GM23248 (cell line): Measurements from ENCODE around the gene TUBB3. TPM values are rescaled to one million over a fixed set of nuclear protein-coding genes. Genes with fewer than 3 reads are reported as not detected.

Source experiments
- DNase-seq: peaks from one replicate; pipeline ENCODE4 v3.0.0-alpha.2; 2015
- H2AFZ ChIP-seq: fragments of 200-600 bp; sonication (generic); 2 replicates; pipeline ENCODE4 v1.6.1; 2016; ENCODE audit warnings: antibody characterized with exemption
- H3F3A ChIP-seq: fragments of 200-600 bp; sonication (generic); 2 replicates; pipeline ENCODE4 v1.6.1; 2016; ENCODE audit warnings: mild to moderate bottlenecking, antibody characterized with exemption, mixed run types; ENCODE audit not compliant: insufficient read depth
- H3K27ac ChIP-seq: fragments of 200-600 bp; sonication (generic); 2 replicates; pipeline ENCODE4 v1.5.1; 2016; ENCODE audit warnings: mild to moderate bottlenecking
- H3K27me3 ChIP-seq: fragments of 200-600 bp; sonication (generic); replicated peaks from 2 replicates; pipeline ENCODE4 v1.6.1; 2016; ENCODE audit warnings: mild to moderate bottlenecking; ENCODE audit not compliant: insufficient read depth
- H3K36me3 ChIP-seq: fragments of 200-600 bp; sonication (generic); 2 replicates; pipeline ENCODE4 v1.6.1; 2016; ENCODE audit warnings: low read depth, mild to moderate bottlenecking
- H3K4me1 ChIP-seq: fragments of 200-600 bp; sonication (generic); 2 replicates; pipeline ENCODE4 v1.6.1; 2016; ENCODE audit warnings: mild to moderate bottlenecking; ENCODE audit not compliant: insufficient read depth
- H3K4me2 ChIP-seq: fragments of 200-600 bp; sonication (generic); one replicate; pipeline ENCODE4 v1.6.1; 2016; ENCODE audit warnings: mild to moderate bottlenecking; ENCODE audit not compliant: unreplicated experiment
- H3K4me3 ChIP-seq: fragments of 200-600 bp; sonication (generic); 2 replicates; pipeline ENCODE4 v1.5.1; 2016; ENCODE audit warnings: mild to moderate bottlenecking
- H3K79me2 ChIP-seq: fragments of 200-600 bp; sonication (generic); 2 replicates; pipeline ENCODE4 v1.6.1; 2016; ENCODE audit warnings: mild to moderate bottlenecking; ENCODE audit not compliant: insufficient read depth
- H3K9ac ChIP-seq: fragments of 200-600 bp; sonication (generic); 2 replicates; pipeline ENCODE4 v1.6.1; 2016; ENCODE audit warnings: mild to moderate bottlenecking
- H3K9me2 ChIP-seq: fragments of 200-600 bp; sonication (generic); 2 replicates; pipeline ENCODE4 v1.6.1; 2016; ENCODE audit warnings: mixed run types, mild to moderate bottlenecking, moderate library complexity; ENCODE audit not compliant: insufficient read depth
- H3K9me3 ChIP-seq: fragments of 200-600 bp; sonication (generic); one replicate; pipeline ENCODE4 v1.6.1; 2017; ENCODE audit warnings: low read depth
- H4K20me1 ChIP-seq: fragments of 200-600 bp; sonication (generic); 2 replicates; pipeline ENCODE4 v1.6.0; 2016; ENCODE audit not compliant: insufficient read depth
- EZH2 ChIP-seq: fragments of 200-600 bp; sonication (generic); IDR thresholded peaks from 2 replicates; pipeline ENCODE4 v1.6.1; 2018; ENCODE audit warnings: antibody characterized with exemption, mild to moderate bottlenecking; ENCODE audit not compliant: insufficient read depth, poor library complexity, severe bottlenecking
- EZH2phosphoT487 ChIP-seq: fragments of 200-600 bp; sonication (generic); IDR thresholded peaks from 2 replicates; pipeline ENCODE4 v1.6.1; 2018; ENCODE audit warnings: antibody characterized with exemption, moderate library complexity, mild to moderate bottlenecking, low read depth; ENCODE audit not compliant: insufficient read depth
- WGBS, 2 experiments: methylation state at CpG; one replicate each; pipeline ENCODE4 v1.1.6; 2015 to 2017; ENCODE audit warnings: low lambda C conversion rate in 2 of 2, low coverage in 1 of 2; ENCODE audit errors: missing lambda C conversion rate in 2 of 2; 5-methylcytosine and 5-hydroxymethylcytosine counted together
- in situ Hi-C: fragments of 300-500 bp; cut with MboI; formaldehyde crosslinking; loops from 2 replicates; pipeline ENCODE4 v1.15.0; 2020
- polyA plus RNA-seq: library from polyadenylated mRNA; unstranded; fragments of >200 nt; fragmentation: Nextera tagmentation; extraction: Ambion mirVana; gene quantifications from 2 replicates; pipeline ENCODE4 v1.2.1, GENCODE V29; 2016
- total RNA-seq: library from RNA; depleted of rRNA; stranded (reverse); fragments of >200 nt; shearing (Covaris generic); gene quantifications from 2 replicates; pipeline ENCODE4 v1.2.3, GENCODE V29; 2014

TUBB3 gene
- total and polyA plus RNA-seq, 2 experiments from 2014 or later: 95.8 to 215 TPM

- H3K36me3 ChIP-seq: peaks cover 38% of the 10 kb centered on the region
- peaks cover 18% of the 10 kb centered on the region for H4K20me1 ChIP-seq
- DNase-seq: no peak
These were observed 41.8 kb upstream of the TUBB3 start for GRCh38 chr16:89881368-89881730.

GRCh38 chr16:89883346-89884040, 39.6 kb upstream of the TUBB3 start:
- peaks cover 12% of the 10 kb centered on the region for H4K20me1 ChIP-seq
- no peak overlapping the region for H3K27ac ChIP-seq
- no peaks in the 10 kb centered on the region for H3K27me3 ChIP-seq
- no peaks in the 10 kb centered on the region for H3F3A ChIP-seq
- H3K4me1 ChIP-seq: no peaks in the 10 kb centered on the region
- WGBS, 2 experiments: 95% methylated on average over 28 of the region's 28 CpGs
- H2AFZ ChIP-seq: no peak overlapping the region
- in situ Hi-C loops: no loop called here
- H3K9me2 ChIP-seq: no peaks in the 10 kb centered on the region
- no peak for DNase-seq
- TF ChIP-seq EZH2 (no peak), EZH2phosphoT487 (no peak)
- H3K9ac ChIP-seq: no peak overlapping the region
- H3K79me2 ChIP-seq: peaks cover 95% of the 10 kb centered on the region
- H3K36me3 ChIP-seq: peaks cover 57% of the 10 kb centered on the region
- H3K4me2 ChIP-seq: no peak overlapping the region
- H3K9me3 ChIP-seq: no peaks in the 10 kb centered on the region
- no peak overlapping the region for H3K4me3 ChIP-seq

More at GRCh38 chr16:89881368-89881730, 41.8 kb upstream of the TUBB3 start:
- no peaks in the 10 kb centered on the region for H3K4me1 ChIP-seq
- no peaks in the 10 kb centered on the region for H3K27me3 ChIP-seq
- peaks cover 5% of the 10 kb centered on the region; the same call in 1 of the 2 replicates for H3F3A ChIP-seq
- in situ Hi-C loops: no loop called here
- no peak overlapping the region for H3K4me3 ChIP-seq
- no peak overlapping the region for H3K27ac ChIP-seq
- peaks cover 95% of the 10 kb centered on the region for H3K79me2 ChIP-seq
- no peak overlapping the region for H2AFZ ChIP-seq
- no peak overlapping the region for H3K9ac ChIP-seq
- H3K9me3 ChIP-seq: no peaks in the 10 kb centered on the region
- no peaks in the 10 kb centered on the region for H3K9me2 ChIP-seq
- no peak overlapping the region for H3K4me2 ChIP-seq
- 83 to 88% methylated on average over 6 of the region's 6 CpGs for WGBS, 2 experiments
- TF ChIP-seq EZH2 (no peak), EZH2phosphoT487 (no peak)

- Histone ChIP-seq H3K4me2 (no peak overlapping the region), H3K79me2 (peaks cover 94% of the 10 kb centered on the region), H3K9me2 (no peaks in the 10 kb centered on the region), H2AFZ (no peak overlapping the region), H3K27ac (no peak overlapping the region), H4K20me1 (peaks cover 12% of the 10 kb centered on the region), H3K9me3 (no peaks in the 10 kb centered on the region), H3K36me3 (peaks cover 53% of the 10 kb centered on the region), H3K4me3 (no peak overlapping the region), H3K9ac (no peak overlapping the region), H3F3A (no peaks in the 10 kb centered on the region), H3K27me3 (no peaks in the 10 kb centered on the region), H3K4me1 (no peaks in the 10 kb centered on the region)
- TF ChIP-seq EZH2 (no peak), EZH2phosphoT487 (no peak)
- WGBS, 2 experiments: 99% methylated on average over 8 of the region's 8 CpGs
- in situ Hi-C loops: no loop called here
- DNase-seq: no peak
These were observed 39.1 kb upstream of the TUBB3 start for GRCh38 chr16:89884041-89884421.

GRCh38 chr16:89887243-89887642, 35.9 kb upstream of the TUBB3 start:
- Histone ChIP-seq H3K27me3 (no peaks in the 10 kb centered on the region), H3K9ac (no peak overlapping the region), H3K4me3 (no peak overlapping the region), H3K9me3 (no peaks in the 10 kb centered on the region), H3F3A (no peaks in the 10 kb centered on the region), H3K36me3 (peaks cover 50% of the 10 kb centered on the region), H3K27ac (no peak overlapping the region), H3K4me1 (no peaks in the 10 kb centered on the region), H3K9me2 (no peaks in the 10 kb centered on the region), H4K20me1 (0 out of 2 replicates have a peak, but pooled peaks cover 3% of the 10 kb centered on the region), H3K4me2 (no peak overlapping the region), H2AFZ (no peak overlapping the region), H3K79me2 (peaks cover 92% of the 10 kb centered on the region)
- 96 to 97% methylated on average over 14 of the region's 14 CpGs for WGBS, 2 experiments
- no peak for DNase-seq
- TF ChIP-seq EZH2phosphoT487 (no peak), EZH2 (no peak)
- in situ Hi-C loops: no loop called here
